ENCODE results near the gene POU4F3.
"Not testable (repeated sequence)": the region's sequence is repeated elsewhere in the genome, so short reads cannot be mapped to it uniquely, and the experiment has no call there.

POU4F3 gene

GRCh38 chr5:146338774-146339714, at the start of gene POU4F3:
TSS of gene POU4F3 (plus strand) at chr5:146338839. CDS start at chr5:146339113, 274 bp downstream.
- DNase-seq (ENCODE audit: low read depth): no peak

GRCh38 chr5:146290318-146290717, 48.3 kb upstream of the POU4F3 start:
- DNase-seq (ENCODE audit: low read depth): no peak

- no peak for DNase-seq (ENCODE audit: low read depth)
Observed at GRCh38 chr5:146291421-146292074, 47.1 kb upstream of the POU4F3 start.

- DNase-seq (ENCODE audit: low read depth): no peak
Observed at GRCh38 chr5:146296245-146296644, 42.4 kb upstream of the POU4F3 start.

- not testable (repeated sequence) for DNase-seq (ENCODE audit: low read depth)
Observed at GRCh38 chr5:146298920-146299319, 39.7 kb upstream of the POU4F3 start.

- DNase-seq (ENCODE audit: low read depth): no peak
Observed at GRCh38 chr5:146301626-146302025, 37.0 kb upstream of the POU4F3 start.

- no peak for DNase-seq (ENCODE audit: low read depth)
Observed at GRCh38 chr5:146302406-146302805, 36.2 kb upstream of the POU4F3 start.

GRCh38 chr5:146306838-146307237, 31.8 kb upstream of the POU4F3 start:
- no peak for DNase-seq (ENCODE audit: low read depth)

GRCh38 chr5:146307796-146308195, 30.8 kb upstream of the POU4F3 start:
- DNase-seq (ENCODE audit: low read depth): no peak

GRCh38 chr5:146310540-146310939, 28.1 kb upstream of the POU4F3 start:
- DNase-seq (ENCODE audit: low read depth): no peak

- DNase-seq (ENCODE audit: low read depth): no peak
Observed at GRCh38 chr5:146311278-146311677, 27.4 kb upstream of the POU4F3 start.

- DNase-seq (ENCODE audit: low read depth): no peak
Observed at GRCh38 chr5:146313027-146313426, 25.6 kb upstream of the POU4F3 start.

- DNase-seq (ENCODE audit: low read depth): no peak
Observed at GRCh38 chr5:146321571-146321970, 17.1 kb upstream of the POU4F3 start.

GRCh38 chr5:146327257-146327870, 11.3 kb upstream of the POU4F3 start:
- DNase-seq (ENCODE audit: low read depth): no peak

- DNase-seq (ENCODE audit: low read depth): no peak
Observed at GRCh38 chr5:146327989-146328388, 10.7 kb upstream of the POU4F3 start.

- DNase-seq (ENCODE audit: low read depth): no peak
Observed at GRCh38 chr5:146329697-146330096, 8.9 kb upstream of the POU4F3 start.

GRCh38 chr5:146331423-146331822, 7.2 kb upstream of the POU4F3 start:
- DNase-seq (ENCODE audit: low read depth): no peak

- no peak for DNase-seq (ENCODE audit: low read depth)
Observed at GRCh38 chr5:146334074-146334533, 4.5 kb upstream of the POU4F3 start.

- no peak for DNase-seq (ENCODE audit: low read depth)
Observed at GRCh38 chr5:146336197-146336596, 2.4 kb upstream of the POU4F3 start.

- no peak for DNase-seq (ENCODE audit: low read depth)
Observed at GRCh38 chr5:146337264-146337904, 1.3 kb upstream of the POU4F3 start.

GRCh38 chr5:146337928-146338327, 711 bp upstream of the POU4F3 start:
- no peak for DNase-seq (ENCODE audit: low read depth)

- no peak for DNase-seq (ENCODE audit: low read depth)
Observed at GRCh38 chr5:146339715-146340259, 1.1 kb downstream of the POU4F3 start.
